A673 (cell line): ENCODE data around the gene GRIP1.

Experiments
- CTCF ChIP-seq: fragments of 300-800, 200-600 bp; sonication (generic); conservative IDR thresholded peaks from 2 replicates; pipeline ENCODE4 v1.5.1; 2017; ENCODE audit warnings: low read depth, mild to moderate bottlenecking, antibody characterized with exemption, low read length, moderate library complexity, mixed read lengths
- EZH2 ChIP-seq: fragments of 200-600 bp; sonication (generic); IDR thresholded peaks from 2 replicates; pipeline ENCODE4 v1.6.1; 2017; ENCODE audit warnings: borderline replicate concordance, low read depth, mild to moderate bottlenecking, mixed read lengths, antibody characterized with exemption, low read length; ENCODE audit not compliant: poor library complexity, severe bottlenecking

GRCh38 chr12:66665435-66665985 is 13.4 kb downstream of the GRIP1 start:
- TF ChIP-seq CTCF, result no peak
- TF ChIP-seq EZH2, result no peak
